Measurements from ENCODE around the gene POLD4.
A peak's percentile ranks its signal among the peaks of the same experiment; 100 is the strongest.
"Not testable (repeated sequence)": the region's sequence is repeated elsewhere in the genome, so short reads cannot be mapped to it uniquely, and the experiment has no call there.

Gene POLD4

GRCh38 chr11:67354075-67355022 lies 1.0 kb upstream of the POLD4 start:
- DNase-seq (ENCODE audit: low read depth, low spot score) = no peak

GRCh38 chr11:67352546-67353316 lies 615 bp downstream of the POLD4 start:
- no peak for DNase-seq (ENCODE audit: low read depth, low spot score)

- DNase-seq (ENCODE audit: low read depth, low spot score) = peak; percentile 34
Observed at GRCh38 chr11:67351275-67352005, 1.9 kb downstream of the POLD4 start.

GRCh38 chr11:67349928-67350465 lies 3.3 kb downstream of the POLD4 start:
- DNase-seq (ENCODE audit: low read depth, low spot score) = no peak

- no peak for DNase-seq (ENCODE audit: low read depth, low spot score)
Observed at GRCh38 chr11:67349457-67349856, 3.9 kb downstream of the POLD4 start.

GRCh38 chr11:67349036-67349435 lies 4.3 kb downstream of the POLD4 start:
- no peak for DNase-seq (ENCODE audit: low read depth, low spot score)

GRCh38 chr11:67347964-67348749 lies 5.2 kb downstream of the POLD4 start:
- DNase-seq (ENCODE audit: low read depth, low spot score) = no peak

- DNase-seq (ENCODE audit: low read depth, low spot score) = no peak
Observed at GRCh38 chr11:67345920-67346819, 7.2 kb downstream of the POLD4 start.

GRCh38 chr11:67345247-67345919 lies 8.0 kb downstream of the POLD4 start:
- no peak for DNase-seq (ENCODE audit: low read depth, low spot score)

GRCh38 chr11:67344264-67344663 lies 9.1 kb downstream of the POLD4 start:
- no peak for DNase-seq (ENCODE audit: low read depth, low spot score)

GRCh38 chr11:67337257-67337656 lies 16.1 kb downstream of the POLD4 start:
- no peak for DNase-seq (ENCODE audit: low read depth, low spot score)

GRCh38 chr11:67332081-67332691 lies 21.2 kb downstream of the POLD4 start:
- DNase-seq (ENCODE audit: low read depth, low spot score) = no peak

GRCh38 chr11:67323526-67323925 lies 29.8 kb downstream of the POLD4 start:
- no peak for DNase-seq (ENCODE audit: low read depth, low spot score)

GRCh38 chr11:67322049-67322448 lies 31.3 kb downstream of the POLD4 start:
- no peak for DNase-seq (ENCODE audit: low read depth, low spot score)

GRCh38 chr11:67321313-67321871 lies 32.0 kb downstream of the POLD4 start:
- DNase-seq (ENCODE audit: low read depth, low spot score) = no peak

- no peak for DNase-seq (ENCODE audit: low read depth, low spot score)
Observed at GRCh38 chr11:67320691-67321090, 32.7 kb downstream of the POLD4 start.

GRCh38 chr11:67320011-67320410 lies 33.3 kb downstream of the POLD4 start:
- DNase-seq (ENCODE audit: low read depth, low spot score) = no peak

- DNase-seq (ENCODE audit: low read depth, low spot score) = not testable (repeated sequence)
Observed at GRCh38 chr11:67318876-67319275, 34.5 kb downstream of the POLD4 start.
